ENCODE data around the gene MEGF11.

GRCh38 chr15:65870889-65871533 is 382.5 kb downstream of the MEGF11 start:
- TF ChIP-seq ELK1 (IDR thresholded peaks at IDR 0.05; ENCODE audit: low read depth, low read length) (no peak), CTCF (IDR thresholded peaks at IDR 0.05) (no peak), RAD21 (conservative IDR thresholded peaks at IDR 0.05 in 1 of 2, IDR thresholded peaks at IDR 0.05 in 1 of 2) (no peak), PHF8 (IDR thresholded peaks at IDR 0.05; ENCODE audit: borderline replicate concordance, low read depth) (no peak), CBX2 (IDR thresholded peaks at IDR 0.05; ENCODE audit: borderline replicate concordance, low read depth) (no peak), POLR2A (IDR thresholded peaks at IDR 0.05; ENCODE audit: low read length) (no peak), KDM1A (IDR thresholded peaks at IDR 0.05; ENCODE audit: low read depth) (no peak), USF2 (IDR thresholded peaks at IDR 0.05) (no peak), MAX (IDR thresholded peaks at IDR 0.05) (no peak), CHD4 (IDR thresholded peaks at IDR 0.05; ENCODE audit: borderline replicate concordance) (no peak), RFX5 (IDR thresholded peaks at IDR 0.05) (no peak), POLR2AphosphoS2 (conservative IDR thresholded peaks at IDR 0.05; ENCODE audit: low read length) (no peak), REST (IDR thresholded peaks at IDR 0.05) (no peak), EHMT2 (IDR thresholded peaks at IDR 0.05; ENCODE audit: low read depth) (no peak)
